Stimulated activated CD4-positive, alpha-beta T cell treated with anti-CD3 and anti-CD28 coated beads, Interleukin-15, amount 100 ng/mL, for 1 hour (primary cell): Measurements from ENCODE around the gene UST.
A peak's percentile ranks its signal among the peaks of the same experiment; 100 is the strongest.
"Not testable (repeated sequence)": the region's sequence is repeated elsewhere in the genome, so short reads cannot be mapped to it uniquely, and the experiment has no call there.

Experiments used
- DNase-seq, 2 donors: peaks; one replicate each; pipeline ENCODE4 v3.0.0-alpha.2; 2020; ENCODE audit warnings: low read depth in 1 of 2, low spot score in 1 of 2

The UST gene

DNA sequence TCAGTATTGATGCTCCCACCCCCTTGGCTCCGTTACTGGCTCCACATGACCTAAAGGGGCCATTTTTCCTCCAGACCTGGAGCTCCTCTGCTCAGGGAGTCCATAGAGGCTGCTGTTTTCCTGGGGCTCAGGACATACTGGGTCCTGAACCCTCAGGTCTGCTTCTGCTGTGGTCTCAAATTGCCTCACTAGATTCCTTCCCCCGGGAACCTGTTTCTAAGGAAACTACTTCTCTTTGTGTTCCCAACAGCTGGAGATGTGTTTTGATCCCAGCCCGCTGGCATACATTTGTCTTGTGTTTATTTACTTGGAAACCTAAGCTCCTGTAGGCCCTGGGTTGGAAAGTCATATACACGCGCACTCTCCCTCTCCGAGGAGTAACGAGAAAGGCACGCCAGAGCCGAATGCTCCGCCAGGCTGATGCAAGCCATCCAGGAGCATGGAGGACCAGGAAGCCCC lies 222.8 kb downstream of the UST start:
- DNase-seq: no peak

DNA sequence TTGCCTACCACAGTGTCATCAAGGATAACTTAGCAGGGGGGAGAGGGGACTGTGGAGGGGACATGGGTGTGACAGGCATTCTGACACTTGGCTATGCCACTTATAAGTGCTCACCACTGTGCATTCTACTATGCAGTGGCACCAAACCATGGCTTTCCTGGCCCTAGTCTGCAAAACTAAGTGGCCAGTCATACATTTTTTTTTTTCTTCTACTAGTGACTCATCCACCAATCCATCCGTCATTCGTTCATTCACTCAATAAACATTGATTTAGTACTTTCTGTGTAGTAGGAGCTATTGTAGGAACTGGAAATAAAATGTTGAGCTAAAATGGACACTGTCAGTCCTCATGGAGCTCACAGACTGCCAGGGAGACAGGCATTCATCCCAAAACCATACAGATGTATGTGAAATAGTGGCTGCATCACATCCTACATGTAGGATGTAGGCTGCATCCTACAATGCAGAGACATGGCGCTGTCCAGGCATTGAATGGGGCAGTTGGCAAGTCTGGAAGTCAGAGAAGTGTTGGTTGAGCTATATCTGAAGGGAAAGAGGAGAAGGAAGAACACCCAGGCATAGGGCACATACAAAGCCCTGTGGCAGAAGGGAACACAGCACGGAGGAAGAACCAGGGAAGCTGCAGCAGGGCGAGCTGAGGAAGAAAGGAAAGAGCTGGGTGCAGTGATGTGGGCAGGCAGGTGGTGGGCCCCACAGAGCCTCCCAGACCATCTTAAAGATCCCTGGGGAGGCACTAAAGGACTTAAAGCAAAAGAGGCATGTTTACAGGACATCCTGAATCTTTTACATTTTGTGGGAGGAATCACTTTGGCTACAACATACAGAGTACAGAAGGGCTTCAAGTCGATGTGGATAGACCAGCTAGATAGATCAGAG lies 224.4 kb downstream of the UST start:
- no peak for DNase-seq

DNA sequence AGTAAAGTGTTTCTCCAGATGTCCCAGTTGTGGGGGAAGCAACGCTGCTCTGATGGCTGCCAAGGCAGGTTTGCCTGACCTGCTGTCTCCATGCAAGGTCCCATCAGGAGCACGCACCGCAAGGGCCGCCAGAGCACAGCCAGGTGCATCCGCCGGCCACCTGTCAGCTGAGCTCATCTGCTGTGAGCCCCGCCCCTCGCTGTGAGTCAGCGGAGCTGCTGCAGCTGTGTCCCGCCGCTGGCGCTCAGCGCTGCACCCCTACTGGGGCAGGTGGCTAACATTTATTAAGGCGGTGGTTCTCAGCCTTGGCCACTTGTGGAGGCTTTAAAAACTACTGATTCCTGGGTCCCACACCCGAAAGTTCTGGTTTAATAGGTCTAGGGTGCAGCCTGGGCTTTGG lies 225.7 kb downstream of the UST start:
- DNase-seq: peak in 1 of 2 donors; percentile 28

DNA sequence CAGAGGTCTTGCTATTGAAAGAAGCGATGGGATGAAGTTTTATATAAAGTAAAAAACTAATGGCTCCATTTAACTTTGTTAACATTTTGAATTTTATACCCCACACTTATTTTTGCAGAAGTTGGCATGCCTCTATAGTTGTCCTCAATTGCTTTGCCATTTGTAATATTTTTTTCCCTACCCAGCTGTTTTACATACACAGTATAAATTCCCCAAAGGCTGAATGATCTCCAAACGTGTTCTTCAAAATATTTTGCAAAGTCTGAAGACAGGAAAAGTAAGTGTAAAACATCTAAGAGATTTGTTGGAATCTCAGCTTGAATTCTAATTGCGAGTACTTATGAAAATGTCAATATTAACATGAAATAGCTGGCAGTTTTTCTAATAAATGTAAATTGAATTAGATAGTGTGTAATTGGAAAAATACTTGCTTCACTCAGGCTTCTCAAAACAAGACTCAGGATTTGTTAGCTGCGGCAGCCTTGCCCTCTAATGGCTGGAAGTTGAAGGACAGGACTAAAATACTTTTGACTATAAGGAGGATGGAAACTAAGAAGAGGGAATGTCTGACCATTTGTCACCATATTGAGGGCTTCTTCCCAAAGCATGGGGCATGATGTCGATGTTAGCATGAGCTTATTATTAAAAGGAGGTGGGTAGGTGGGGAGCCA lies 226.8 kb downstream of the UST start:
- no peak for DNase-seq

DNA sequence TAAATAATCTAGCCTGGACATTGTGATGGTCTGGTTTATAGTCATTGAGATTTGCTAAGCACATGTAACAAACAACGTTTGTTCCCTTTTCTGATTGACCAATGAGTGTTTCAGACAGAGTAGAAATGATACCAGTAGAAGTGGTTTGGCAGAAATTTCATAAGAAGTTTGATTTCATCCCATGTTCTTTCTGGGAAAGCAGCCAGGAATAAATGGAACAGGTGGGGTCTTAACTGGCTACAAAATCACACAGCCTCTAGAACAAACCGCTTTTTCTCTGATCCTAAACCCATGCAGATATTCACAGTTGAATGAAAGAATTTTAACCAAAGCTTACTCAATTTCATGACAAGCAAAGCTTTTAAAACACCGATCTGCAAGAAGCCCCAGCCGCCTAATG lies 227.5 kb downstream of the UST start:
- DNase-seq: no peak

DNA sequence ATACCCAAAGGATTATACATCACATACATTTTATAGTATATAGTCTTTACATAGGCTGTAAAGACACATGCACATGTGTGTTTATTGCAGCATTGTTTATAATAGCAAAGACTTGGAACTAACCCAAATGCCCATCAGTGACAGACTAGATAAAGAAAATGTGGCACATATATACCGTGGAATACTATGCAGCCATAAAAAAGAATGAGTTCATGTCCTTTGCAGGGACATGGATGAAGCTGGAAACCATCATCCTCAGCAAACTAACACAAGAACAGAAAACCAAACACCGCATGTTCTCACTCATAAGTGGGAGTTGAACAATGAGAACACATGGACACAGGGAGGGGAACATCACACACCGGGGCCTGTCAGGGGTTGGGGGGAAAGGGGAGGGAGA lies 231.5 kb downstream of the UST start:
- DNase-seq: not testable (repeated sequence)

DNA sequence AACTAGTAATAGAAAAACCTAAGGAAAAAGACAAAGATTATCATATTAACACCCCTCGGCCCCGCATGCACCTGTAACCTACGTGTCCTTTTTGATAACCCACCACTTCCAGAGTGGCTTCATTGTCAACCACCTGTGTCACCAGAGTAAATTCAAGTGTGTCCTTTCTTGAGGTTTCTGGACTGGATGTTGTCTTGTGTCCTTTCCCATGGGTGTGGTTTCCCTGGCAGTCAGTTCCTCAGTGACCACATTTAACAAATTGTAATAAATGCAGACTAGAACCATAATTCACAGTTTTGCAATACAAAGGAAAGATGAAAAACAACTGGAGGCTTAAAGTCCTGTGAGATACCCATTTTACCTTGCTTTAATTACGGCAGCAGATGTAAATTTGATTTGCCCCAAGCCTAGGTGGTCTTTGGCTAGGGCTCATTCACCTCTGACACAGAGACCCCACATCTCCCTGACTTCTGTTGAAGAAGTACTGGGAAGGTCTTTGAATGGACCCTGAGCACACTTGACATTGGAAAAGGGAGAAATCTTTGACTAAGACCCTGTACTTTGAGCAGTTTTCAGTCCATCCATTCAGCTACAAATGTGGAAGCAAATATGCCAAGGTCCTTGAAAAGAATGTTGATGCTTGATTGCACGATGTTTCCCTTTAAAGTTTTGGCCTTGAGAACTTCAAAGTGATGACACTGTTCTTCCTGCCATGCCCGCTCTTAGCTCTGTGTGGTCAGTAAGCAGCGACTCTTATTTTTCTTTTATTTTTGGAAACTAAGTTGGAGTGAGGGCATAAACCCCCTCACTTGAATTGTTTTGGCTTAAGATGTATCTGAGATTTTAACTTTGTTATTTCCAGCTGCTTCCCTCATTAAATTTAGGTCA lies 232.4 kb downstream of the UST start:
- DNase-seq: no peak

DNA sequence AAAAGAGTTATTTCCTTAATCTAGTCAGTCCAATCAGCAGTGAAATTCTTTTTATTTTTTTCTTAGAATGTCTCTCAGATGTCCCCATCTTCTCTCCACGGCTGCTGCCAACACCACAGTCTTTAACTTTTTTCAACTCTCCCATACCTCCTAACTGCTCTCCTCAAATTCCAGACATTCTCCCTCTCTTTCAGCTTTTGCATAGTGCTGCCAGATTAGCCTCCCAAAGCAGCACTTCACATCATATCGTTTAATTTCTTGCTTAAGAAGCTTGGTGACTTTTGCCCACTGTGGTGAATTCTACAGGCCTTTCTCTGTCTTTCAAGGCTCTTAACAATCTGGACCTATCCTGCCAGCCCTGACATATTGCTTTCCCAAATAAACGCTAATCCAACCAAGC lies 233.4 kb downstream of the UST start:
- no peak for DNase-seq

DNA sequence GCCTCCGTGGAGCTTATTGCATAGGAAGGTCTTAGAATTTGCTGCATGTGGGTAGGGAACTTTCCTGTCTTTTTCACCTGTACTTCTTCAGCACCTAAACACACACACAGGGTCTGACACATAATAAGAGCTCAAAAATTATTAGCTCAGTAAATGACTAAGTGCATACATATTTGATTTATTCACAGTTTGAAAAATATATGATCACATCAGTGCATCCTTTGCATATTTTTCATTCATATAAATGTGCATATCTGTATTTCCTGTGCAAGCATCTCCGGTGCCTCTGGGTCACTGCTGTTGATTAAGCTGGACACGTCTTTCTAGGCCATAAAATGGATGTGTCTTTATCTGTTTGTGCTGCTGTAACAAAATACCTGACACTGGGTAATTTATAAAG lies 234.7 kb downstream of the UST start:
- no peak for DNase-seq

DNA sequence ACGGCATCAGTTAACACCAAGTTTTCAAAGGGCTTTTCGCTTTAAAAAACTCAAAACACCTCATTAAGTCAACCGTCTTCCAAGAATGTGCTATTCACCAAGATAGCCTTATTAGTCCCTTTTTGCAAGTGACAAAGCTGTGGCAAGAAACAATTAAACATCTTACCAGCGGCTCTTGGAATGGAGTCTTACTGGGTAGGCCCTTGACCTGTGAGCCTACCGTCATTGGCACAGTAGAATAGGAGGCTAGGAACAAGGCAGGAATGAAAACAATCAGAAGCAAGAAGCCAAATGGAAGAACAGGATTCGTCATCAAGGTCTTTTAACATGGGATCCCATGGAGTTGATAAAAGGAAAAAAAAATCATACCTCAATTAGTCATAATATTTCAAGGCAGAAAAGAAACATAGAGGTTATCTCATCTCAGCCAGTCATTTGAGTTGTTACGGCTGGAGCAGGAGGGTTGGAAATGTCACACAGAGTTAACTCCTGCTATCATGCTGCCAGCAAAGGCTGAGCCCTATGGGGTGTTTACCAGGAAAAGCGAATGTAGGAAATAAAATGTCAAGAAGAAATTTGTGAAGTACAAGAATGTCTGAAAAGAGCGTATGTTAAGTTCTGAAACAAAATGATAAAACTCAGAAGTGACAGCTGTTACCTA lies 236.4 kb downstream of the UST start:
- DNase-seq: no peak

DNA sequence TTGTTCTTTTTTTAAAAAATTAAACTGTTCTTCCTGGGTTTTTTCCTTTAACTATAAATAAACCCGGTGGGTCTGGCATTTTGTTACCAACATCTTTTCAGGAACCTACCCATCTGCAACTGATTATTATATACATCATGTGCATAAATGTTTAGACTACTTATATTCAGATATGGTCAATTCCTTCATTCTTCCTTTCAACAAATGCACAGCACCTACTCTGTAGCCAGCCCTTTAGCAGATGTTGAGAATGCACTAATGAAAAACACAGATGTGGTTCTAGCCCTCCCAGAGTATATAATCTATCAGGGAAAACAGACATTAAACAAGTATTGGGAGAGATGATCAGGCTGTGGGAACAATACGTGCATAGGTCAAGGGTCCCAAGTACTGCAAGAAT lies 237.1 kb downstream of the UST start:
- DNase-seq: no peak

DNA sequence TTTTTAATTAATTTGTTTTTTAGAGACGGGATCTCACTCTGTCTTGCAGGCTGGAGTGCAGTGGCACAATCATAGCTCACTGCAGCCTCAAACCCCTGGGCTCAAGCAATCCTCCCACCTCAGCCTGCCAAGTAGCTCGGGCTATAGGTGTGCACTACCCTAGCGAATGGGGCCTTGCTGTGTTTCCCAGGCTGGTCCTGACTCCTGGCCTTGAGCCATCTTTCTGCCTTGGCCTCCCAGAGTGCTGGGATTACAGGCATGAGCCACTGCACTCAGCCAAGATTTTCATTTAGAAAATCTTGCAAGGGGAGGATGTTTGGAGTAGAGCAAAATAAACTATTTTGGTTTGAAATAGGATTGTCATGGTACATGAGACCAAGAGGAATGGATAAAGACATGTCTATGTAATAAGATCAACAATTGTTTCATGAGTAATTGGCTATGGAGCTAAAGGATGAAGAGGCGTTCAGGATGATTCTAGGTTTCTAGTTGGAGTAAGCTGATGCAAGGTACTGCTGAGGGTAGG lies 237.8 kb downstream of the UST start:
- DNase-seq: no peak

DNA sequence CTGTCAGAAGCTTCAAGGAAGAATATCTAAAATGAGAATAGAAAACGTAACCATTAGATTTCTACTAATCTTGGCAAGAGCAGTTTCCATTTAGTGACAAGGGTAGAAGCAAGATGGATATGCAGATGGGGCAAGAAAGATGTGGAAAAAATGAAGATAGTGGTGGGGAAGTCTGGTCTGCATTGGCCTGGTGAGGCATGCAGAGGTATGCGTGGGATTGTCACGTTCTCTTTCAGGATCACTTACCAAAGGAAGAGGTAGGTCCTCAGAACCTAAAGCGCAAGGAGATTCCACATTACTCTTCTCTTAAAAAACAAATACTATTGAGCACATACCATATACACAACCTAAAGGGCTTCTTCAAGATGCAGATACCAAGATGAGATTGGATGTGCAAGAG lies 238.7 kb downstream of the UST start:
- DNase-seq: no peak

DNA sequence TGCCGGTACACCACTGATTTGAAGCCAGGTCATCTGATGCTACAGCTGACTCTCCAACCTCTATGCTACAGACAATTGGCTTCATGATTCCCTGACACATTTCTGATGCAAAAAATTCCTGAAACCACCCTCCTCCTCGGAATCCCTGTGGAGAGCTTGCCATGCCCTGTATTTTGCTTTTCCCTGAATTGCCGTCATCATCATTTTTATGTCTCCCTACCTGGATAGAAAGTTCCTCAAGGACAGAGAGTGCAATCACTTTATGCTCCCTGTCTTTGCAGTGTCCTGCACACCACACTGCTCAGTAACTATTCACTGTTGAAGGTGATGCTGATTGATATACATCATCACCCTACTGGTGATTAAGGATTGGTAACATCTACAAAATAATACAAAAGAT lies 239.8 kb downstream of the UST start:
- DNase-seq: no peak

DNA sequence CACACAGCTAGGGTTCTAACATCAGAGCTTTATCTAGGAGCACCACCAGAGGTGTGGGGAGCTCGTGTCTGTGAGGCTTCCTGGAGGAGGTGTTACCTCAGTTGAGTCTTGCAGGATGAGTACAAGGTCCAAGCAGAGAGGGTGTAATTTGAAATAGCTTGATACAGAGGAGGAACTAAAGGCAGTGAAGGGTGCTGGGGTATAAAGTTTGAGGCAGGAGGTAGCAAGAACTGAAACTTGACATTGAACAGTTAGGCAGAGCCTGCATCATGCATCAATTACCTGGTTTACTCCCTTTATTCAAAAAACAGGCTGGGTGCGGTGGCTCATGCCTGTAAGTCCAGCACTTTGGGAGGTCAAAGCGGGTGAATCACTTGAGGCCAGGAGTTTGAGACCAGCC lies 241.2 kb downstream of the UST start:
- DNase-seq: no peak

DNA sequence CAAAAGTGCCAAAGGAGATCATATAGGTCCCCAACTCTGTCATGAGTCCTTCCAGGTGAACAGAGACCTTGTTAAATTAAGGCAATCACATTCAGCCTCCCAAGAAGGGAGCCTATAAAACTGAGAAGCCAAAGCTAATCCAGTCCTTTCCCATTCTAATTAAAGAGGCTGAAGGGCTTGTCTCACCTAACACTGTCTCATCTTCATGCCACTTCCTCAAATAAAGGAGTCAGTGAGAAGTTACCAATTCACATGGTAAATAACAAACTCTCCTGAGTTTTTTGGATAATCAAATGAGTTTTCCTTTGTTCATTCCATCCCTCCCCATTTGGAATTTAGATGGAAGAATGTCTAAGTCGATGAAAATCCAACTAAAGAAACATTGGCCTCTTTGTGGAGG lies 242.8 kb downstream of the UST start:
- DNase-seq: no peak

DNA sequence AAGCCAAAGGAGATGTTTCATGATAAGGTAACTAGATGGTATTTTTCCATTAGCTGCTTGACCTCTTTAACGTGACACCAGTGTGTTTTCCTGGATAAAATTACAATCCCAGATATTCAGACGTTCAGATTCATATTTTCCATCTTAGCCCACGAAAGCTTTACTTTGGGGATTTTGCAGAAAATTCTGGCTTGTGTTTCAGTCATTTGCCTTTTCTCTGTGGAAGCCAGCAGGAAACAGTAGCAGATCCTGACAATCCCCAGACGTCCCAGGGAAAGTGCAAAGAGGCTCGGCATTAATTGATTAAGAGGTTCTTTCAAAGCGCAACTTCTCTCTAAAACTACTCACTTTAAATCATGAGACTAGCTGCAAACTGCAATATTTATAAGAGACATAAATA lies 243.6 kb downstream of the UST start:
- DNase-seq: no peak

DNA sequence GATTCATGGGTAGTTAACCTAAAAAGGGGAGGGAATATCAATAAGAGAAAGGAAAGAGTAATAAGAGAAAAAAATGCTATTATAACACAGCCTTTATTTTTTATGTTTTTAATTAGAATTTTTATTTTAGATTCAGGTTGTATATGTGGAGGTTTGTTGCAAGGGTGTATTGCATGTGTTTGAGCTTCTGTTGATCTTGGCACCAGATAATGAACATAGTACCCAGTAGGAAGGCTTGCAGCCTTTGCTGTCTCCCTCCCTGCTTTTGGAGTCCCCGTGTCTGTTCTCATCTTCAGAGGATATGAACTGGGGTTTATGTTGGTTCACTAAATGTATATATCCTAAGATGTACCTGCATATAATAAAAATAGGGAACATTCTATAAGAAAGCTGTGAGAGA lies 250.0 kb downstream of the UST start:
- DNase-seq: no peak

DNA sequence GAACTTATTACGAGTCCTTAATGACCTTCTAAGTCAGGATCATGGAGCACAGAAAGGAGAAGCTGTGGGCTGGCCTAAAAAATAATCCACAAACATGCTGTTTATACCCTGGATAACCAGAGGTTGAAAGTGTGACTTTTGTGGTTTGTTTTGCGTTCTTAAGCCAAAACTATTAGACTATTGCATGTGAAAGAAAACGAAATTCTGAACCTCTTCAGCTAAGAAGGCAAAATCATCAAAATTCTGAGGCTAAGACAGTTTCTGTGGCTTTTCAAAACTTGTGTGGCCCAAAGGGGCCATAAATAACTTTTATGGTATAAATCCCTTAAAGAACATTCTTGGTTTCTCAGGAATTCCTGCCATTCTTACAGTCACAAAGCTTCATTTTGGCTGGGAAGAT lies 251.0 kb downstream of the UST start:
- no peak for DNase-seq

DNA sequence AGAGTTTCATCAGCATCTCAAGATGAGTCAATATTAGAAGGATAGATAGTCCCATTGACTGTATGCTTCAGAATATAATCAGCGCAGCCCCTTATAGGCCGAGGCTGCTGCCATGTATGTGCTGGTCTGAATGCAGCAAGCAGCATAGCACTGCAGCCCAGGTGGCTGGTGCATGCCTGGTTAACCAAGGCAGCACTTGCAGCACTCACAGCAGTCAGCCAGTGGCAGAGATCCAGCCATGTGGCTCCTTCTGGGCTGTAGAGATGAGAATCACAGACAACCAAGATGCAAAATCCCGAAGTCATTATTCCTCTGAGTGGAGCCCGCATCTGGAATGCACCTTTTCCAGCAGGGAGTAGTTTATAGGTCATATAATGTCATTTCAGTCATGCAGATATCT lies 251.9 kb downstream of the UST start:
- no peak for DNase-seq

DNA sequence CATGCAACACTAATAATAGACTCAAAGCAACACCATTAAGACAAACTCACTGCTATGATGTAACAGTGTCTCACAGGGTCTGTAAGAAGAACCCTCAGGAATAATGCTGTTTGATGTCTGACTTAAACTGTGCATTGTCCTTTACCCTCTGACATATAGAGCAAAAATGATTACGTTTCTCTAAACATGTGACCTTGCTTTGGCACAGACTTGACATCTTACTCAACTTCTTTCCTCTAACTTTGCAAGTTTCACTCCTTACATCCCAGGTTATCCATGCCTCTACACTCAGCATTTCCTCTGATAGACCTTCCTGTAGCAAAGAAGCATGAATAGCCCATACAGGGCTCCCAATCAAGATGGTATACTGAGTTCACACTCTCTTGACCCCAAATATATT lies 252.7 kb downstream of the UST start:
- no peak for DNase-seq
